HG03565 (cell line): ENCODE measurements around the gene FAF2.
"Not testable (repeated sequence)": the region's sequence is repeated elsewhere in the genome, so short reads cannot be mapped to it uniquely, and the experiment has no call there.

Experiments used
- ATAC-seq: cut with Tn5 transposase; IDR thresholded peaks from one replicate; pipeline ENCODE4 v1.9.1; 2021; ENCODE audit warnings: mild to moderate bottlenecking, moderate library complexity; ENCODE audit not compliant: unreplicated experiment

The FAF2 gene

DNA sequence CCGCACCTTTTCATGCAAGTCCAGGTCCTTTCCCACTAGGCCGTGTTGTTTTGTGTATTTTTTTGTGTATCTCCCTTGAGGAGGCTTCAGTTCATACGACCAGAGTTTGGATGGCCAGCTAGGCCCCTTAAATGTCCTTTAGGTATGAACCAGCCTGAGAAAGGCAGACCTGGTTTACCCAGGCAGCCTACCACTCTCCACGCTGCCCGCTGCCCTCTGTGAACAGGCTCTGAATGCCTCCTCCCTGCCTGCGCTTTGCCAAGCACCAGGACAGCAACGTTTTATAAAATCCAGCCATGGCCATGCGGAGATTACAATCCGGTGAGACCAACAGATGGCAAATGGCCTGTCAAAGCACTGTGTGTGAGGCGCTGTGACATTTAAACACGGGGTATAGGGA lies 31.2 kb upstream of the FAF2 start:
- ATAC-seq: no peak

GRCh38 chr5:176418251-176418650 lies 29.9 kb upstream of the FAF2 start:
- no peak for ATAC-seq

- ATAC-seq: no peak
Observed at GRCh38 chr5:176420086-176420485, 28.1 kb upstream of the FAF2 start.

GRCh38 chr5:176420972-176421544 lies 27.1 kb upstream of the FAF2 start:
- no peak for ATAC-seq

- no peak for ATAC-seq
Observed at GRCh38 chr5:176424181-176424580, 24.0 kb upstream of the FAF2 start.

DNA sequence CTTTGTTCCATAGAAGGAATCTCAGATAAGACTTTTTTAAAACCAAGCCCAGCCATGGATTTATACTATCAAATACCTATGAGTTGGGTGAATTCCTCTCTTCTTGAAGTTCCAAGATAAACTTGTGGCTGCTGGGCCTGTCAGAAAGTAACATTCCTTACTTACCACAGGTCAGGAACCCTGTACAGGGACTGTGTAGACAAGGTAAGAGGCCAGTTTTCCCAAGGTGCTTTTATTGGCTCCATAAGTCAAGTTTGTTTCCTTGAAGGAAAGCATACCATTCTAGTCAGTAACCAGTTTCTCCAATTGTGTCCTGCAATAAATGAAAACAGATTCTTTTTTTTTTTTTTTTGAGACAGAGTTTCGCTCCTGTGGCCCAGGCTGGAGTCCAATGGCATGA lies 23.0 kb upstream of the FAF2 start:
- ATAC-seq: no peak

DNA sequence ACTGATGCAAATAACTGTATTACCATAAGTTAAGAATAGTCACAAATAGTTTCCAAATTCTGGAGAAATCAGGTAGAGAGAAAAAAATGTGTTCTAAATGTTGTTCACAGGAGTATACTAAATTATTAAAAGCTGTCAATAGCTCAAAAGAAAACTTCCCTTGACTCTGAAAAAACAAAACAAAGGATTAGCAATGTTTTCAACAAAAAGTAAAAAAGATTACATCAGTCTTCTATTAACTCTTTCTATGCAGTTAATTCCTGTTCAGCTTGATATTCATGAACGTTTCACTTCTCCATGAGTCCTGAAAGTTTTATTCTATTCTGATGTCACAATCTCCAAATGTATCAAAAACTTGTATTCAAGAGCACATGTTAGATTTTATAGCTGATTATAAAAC lies 22.4 kb upstream of the FAF2 start:
- no peak for ATAC-seq

DNA sequence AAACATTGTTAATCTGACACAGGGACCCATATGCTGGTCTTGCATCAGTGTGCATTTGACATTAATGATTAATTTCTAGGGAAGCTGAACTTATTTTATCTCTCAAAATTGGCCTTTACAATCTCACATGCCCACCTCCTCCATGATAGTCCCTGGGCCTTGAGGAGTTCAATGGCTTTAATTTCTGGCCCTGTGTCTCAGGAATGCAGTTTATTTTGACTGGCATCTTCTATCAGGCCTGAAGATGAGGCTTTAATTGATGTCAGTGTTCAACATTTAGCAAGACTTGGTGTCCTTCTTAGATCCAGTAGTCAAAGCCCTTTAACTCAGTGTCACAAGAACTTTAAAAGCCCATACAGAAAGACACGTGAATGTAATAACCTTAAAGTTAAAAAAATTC lies 21.3 kb upstream of the FAF2 start:
- no peak for ATAC-seq

DNA sequence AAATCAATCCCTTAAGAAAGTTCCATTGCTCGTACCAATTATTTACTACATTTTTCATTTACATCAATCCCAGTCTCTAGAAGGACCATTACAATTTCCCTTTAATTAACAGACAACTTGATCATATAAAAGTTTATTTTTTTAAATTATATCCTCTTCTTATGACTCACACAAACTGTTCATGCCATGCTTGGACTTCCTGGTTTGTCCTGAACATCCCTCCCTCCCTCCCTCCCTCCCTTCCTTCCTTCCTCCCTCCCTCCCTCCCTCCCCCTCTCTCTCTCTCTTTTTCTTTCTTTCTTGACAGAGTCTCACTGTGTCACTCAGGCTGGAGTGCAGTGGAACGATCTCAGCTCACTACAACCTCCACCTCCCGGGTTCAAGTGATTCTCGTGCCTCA lies 20.2 kb upstream of the FAF2 start:
- ATAC-seq: no peak

DNA sequence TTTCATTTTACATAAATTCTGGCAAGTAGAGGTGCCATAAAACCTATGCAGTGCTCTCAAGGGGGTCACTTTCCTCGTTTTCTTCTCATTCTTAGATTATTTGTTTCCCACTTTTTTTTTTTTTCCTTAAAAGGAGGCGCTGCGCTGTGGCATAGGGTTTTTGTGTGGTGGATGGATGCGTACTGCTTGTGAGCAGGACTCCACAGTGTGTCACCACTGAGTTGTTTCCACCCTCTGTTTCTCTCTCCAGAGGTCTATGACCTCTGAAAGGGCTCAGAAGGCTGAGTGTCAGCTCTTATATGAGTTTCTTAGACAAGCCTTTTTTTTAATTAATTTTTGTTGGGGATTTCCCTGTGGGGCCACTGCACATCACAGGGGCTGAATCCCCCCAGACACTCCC lies 18.2 kb upstream of the FAF2 start:
- no peak for ATAC-seq

DNA sequence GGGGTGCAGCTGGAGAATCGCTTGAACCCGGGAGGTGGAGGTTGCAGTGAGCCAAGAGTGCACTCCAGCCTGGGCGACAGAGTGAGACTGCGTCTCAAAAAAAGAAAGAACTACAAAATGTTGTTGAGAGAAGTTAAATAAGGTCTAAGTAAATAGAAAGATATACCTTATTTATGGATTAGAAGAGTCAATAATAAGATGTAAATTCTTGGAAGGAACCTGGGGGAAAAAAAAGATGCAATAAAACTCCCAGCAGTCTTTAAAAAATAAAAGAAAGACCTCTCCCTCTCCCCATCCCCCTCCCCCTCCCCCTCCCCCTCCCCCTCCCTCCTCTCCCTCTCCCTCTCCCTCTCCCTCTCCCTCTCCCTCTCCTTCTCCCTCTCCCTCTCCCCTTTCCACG lies 15.5 kb upstream of the FAF2 start:
- ATAC-seq: no peak

DNA sequence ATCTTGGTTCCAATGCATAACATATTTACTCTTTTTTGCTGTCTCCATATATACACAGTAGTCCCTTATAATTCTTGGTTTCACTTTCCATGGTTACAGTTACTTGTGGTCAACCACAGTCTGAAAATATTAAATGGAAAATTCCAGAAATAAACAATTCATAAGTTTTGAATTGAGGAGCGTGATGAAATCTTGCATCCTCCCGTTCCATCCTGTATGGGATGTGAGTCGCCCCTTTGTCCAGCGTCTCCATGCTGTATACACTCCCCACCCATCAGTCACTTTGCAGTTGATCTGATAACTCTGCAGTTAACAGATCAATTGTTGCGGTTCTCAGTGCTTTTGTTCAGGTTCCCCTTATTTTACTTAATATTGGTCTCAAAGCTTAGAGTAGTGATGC lies 11.5 kb upstream of the FAF2 start:
- ATAC-seq: no peak

DNA sequence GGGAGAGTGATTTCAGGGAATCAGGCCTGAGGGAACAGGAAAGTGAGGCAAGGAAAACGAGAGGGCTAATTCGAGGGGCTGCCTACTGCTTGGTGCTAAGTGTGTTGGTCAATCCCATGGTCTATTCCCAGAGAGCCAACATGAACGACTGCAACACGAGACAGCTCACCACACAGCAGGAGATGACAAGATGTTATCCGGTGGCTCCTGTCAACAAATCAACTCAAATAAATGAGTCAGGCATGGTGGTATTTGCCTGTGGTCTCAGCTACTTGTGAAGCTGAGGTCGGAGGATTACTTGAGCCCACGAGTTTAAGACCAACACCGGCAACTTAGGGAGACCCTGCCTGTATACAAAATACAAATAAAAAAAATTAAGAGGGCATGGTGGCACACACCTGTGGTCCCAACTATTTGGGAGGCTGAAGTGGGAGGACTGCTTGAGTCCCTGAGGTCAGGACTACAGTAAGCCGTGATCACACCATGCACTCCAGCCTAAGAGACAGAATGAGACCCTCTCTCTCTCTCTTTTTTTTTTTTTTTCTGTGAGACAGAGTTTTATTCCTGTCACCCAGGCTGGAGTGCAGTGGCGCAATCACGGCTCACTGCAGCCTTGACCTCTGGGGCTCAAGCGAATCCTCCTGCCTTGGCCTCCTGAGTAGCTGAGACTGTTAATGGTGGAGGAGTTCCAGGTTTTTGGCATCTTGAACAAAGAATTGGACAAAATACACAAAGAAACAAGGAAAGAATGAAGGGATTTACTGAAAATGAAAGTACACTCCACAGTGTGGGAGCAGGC lies 9.0 kb upstream of the FAF2 start:
- ATAC-seq: no peak

DNA sequence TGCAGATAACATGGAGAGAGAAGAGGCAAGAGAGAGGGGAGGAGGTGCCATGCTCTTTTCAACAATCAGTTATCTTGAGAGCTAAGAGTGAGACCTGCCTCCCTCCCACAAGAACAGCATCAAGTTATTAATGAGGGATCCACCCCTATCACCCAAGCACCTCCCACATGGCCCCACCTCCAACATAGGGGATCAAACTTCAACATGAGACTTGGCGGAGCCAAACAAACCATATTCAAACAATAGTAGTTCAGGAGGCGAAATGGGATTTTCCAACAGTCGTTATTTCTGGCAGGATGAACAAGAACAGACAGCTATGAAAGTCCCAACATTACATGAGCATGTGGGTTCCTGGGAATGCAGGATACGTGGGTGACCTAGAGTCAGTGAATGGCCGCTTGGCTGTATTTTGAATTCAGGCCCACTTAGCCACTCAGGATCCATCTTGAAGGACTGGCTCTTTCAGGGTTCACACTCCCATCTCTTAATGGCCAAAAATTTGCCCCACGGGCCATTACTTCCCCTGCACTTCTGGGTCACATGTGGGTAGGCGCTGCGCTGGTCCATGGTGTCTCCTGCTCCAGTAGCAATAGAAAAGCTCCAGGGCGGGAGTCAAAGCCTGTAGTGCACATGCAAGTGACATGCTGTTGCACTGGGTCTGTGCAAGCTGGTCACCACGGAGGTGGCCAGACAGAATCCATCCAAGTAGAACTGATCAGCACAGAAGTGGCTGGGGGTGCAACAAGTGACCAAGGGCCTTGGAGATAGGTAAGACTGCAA lies 7.1 kb upstream of the FAF2 start:
- ATAC-seq: no peak

GRCh38 chr5:176441921-176442323 lies 6.3 kb upstream of the FAF2 start:
- ATAC-seq: no peak

DNA sequence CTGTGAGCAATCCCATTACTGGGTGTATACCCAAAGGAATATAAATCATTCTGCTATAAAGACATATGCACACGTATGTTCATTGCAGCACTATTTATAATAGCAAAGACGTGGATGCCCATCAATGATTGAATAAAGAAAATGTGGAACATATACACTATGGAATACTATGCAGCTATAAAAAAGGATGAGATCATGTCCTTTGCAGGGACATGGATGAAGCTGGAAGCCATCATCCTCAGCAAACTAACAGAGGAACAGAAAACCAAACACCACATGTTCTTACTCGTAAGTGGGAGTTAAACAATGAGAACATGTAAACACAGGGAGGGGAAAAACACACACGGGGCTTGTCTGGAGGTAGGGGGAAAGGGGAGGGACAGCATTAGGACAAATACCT lies 5.3 kb upstream of the FAF2 start:
- ATAC-seq: not testable (repeated sequence)

- no peak for ATAC-seq
Observed at GRCh38 chr5:176444742-176445141, 3.4 kb upstream of the FAF2 start.

DNA sequence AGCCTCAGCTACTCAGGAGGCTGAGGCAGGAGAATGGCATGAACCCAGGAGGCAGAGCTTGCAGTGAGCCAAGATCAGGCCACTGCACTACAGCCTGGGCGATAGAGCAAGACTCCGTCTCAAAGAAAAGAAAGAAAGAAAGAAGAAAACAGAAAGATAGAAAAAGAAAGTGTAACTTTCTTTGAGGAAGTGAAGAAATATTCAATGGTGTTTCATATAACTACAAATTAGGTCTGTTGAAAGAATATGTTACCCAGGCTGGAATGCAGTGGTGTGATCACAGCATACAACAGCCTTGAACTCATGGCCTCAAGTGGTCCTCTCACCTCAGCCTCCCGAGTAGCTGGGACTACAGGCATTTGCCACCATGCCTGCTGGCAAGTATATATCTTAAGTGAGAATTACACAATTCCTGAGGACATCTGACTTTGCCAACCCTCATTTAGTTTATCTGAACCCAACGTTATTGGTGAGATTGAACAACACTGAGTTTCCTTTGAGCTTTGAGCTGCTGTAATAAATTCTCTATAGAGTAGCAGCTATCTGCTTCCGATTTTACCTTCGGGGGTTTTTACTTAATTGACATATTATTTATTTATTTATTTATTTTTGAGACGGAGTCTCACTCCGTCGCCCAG lies 2.0 kb upstream of the FAF2 start:
- ATAC-seq: no peak

GRCh38 chr5:176446884-176447590 lies 1.1 kb upstream of the FAF2 start:
- no peak for ATAC-seq

GRCh38 chr5:176447591-176447977 lies 601 bp upstream of the FAF2 start:
- ATAC-seq: peak; percentile 4

- ATAC-seq: no peak
Observed at GRCh38 chr5:176450077-176450476, 1.9 kb downstream of the FAF2 start.
